ENCODE measurements around the gene PRIMA1.

PRIMA1 gene

GRCh38 chr14:93804654-93805053, 16.4 kb upstream of the PRIMA1 start:
- H3K4me1 Mint-ChIP-seq, result no peaks in the 10 kb centered on the region
- H3K27me3 Mint-ChIP-seq, result peaks cover 9% of the 10 kb centered on the region
- DNase-seq, result no peak
- peaks cover 2% of the 10 kb centered on the region for H3K9me3 Mint-ChIP-seq
- no peak overlapping the region for H3K27ac Mint-ChIP-seq
- no peak overlapping the region for H3K4me3 Mint-ChIP-seq
- no peaks in the 10 kb centered on the region for H3K36me3 Mint-ChIP-seq
- CTCF ChIA-PET, result interaction anchor here (0.9 kb wide), 1 partner anchor 91 kb away, joined by 4 read pairs; no protein-coding TSS in a partner anchor

DNA sequence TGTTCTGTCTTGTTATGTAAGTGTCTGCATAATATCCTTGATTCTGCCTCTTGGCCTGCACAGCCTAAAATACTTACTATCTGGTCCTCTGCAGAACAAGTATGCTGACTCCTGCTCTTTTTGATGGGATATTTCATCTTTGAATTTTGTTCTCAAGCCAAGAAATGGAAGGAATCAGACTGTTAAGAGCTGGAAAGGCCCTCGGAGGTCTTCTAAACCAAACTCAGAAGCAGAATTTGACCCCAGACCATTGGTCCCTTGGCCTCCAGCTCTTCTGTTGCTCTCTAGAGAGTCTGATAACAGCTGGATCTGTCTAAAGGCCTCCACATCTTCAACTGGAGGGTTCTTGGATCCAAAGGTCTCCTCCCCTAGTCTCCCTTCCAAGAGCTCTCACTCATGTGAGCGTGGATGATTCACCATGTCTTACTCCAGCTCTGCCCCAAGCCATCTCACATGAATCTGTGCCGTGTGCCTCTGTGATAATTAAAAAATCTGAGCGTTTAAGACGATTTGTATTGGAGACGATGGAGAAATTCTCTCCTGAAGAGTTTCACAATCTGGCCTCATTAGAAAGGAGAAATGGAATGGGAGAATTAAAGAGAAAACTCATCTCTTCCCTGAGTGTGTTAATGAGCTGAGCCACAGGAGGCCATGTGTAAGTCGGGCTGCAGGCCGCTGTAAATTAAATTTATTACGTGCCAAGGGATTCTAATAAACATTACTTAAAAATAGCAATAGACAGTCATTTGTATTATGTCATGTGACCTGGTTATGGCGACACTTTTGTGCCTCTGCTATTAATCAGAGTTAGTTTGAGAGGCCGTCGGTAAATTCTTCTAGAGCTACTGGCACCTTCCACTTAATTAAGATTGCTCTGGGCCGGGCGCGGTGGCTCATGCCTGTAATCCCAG, 15.4 kb upstream of the PRIMA1 start:
- Mint-ChIP-seq H3K4me3 (no peak overlapping the region), H3K9me3 (no peaks in the 10 kb centered on the region), H3K36me3 (no peaks in the 10 kb centered on the region), H3K27ac (no peak overlapping the region), H3K4me1 (no peaks in the 10 kb centered on the region), H3K27me3 (peaks cover 9% of the 10 kb centered on the region)
- CTCF ChIA-PET, result no interaction called here
- DNase-seq, result no peak

GRCh38 chr14:93799989-93800921, 12.0 kb upstream of the PRIMA1 start:
- Mint-ChIP-seq H3K4me3 (no peak overlapping the region), H3K36me3 (no peaks in the 10 kb centered on the region), H3K27ac (no peak overlapping the region), H3K4me1 (no peaks in the 10 kb centered on the region), H3K9me3 (no peaks in the 10 kb centered on the region), H3K27me3 (peaks cover 16% of the 10 kb centered on the region)
- CTCF ChIA-PET, result interaction anchor here (1.0 kb wide), 1 partner anchor 8 kb away, joined by 3 read pairs; no protein-coding TSS in a partner anchor
- DNase-seq, result no peak

GRCh38 chr14:93799617-93799988, 11.3 kb upstream of the PRIMA1 start:
- Mint-ChIP-seq H3K27ac (no peak overlapping the region), H3K4me1 (no peaks in the 10 kb centered on the region), H3K4me3 (no peak overlapping the region), H3K9me3 (no peaks in the 10 kb centered on the region), H3K27me3 (peaks cover 16% of the 10 kb centered on the region), H3K36me3 (no peaks in the 10 kb centered on the region)
- CTCF ChIA-PET, result interaction anchor here (1.0 kb wide), 1 partner anchor 9 kb away, joined by 3 read pairs; no protein-coding TSS in a partner anchor
- DNase-seq, result no peak

DNA sequence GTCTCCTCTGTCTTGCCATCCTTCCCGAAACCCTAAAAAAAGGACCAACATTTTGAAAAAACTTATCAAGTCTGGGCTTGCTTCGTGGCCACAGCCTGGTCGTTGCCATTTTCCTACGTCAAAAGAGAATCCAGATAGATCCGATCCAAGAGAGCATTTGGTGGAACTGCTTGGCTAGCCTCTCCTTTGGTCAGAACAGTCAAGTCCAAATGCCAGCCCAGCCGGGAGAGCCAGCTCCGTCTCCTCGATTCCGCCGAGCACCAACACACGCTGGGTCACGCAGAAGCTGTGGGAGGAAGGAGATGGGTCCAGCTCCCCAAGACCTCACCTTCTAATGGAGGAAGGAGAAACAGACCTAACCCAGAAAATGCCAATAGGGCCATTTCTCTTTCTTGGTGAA, 9.3 kb upstream of the PRIMA1 start:
- no peaks in the 10 kb centered on the region for H3K4me1 Mint-ChIP-seq
- H3K27me3 Mint-ChIP-seq, result peaks cover 19% of the 10 kb centered on the region
- no peaks in the 10 kb centered on the region for H3K36me3 Mint-ChIP-seq
- CTCF ChIA-PET, result interaction anchor here (1.3 kb wide), 1 partner anchor 22 kb away, joined by 3 read pairs; no protein-coding TSS in a partner anchor
- no peak overlapping the region for H3K4me3 Mint-ChIP-seq
- no peaks in the 10 kb centered on the region for H3K9me3 Mint-ChIP-seq
- no peak overlapping the region for H3K27ac Mint-ChIP-seq
- DNase-seq, result no peak

- no peak overlapping the region for H3K4me3 Mint-ChIP-seq
- no peak for DNase-seq
- H3K27me3 Mint-ChIP-seq, result peaks cover 20% of the 10 kb centered on the region
- no peaks in the 10 kb centered on the region for H3K9me3 Mint-ChIP-seq
- H3K4me1 Mint-ChIP-seq, result no peaks in the 10 kb centered on the region
- CTCF ChIA-PET, result interaction anchor here (1.3 kb wide), 1 partner anchor 23 kb away, joined by 3 read pairs; no protein-coding TSS in a partner anchor
- H3K36me3 Mint-ChIP-seq, result no peaks in the 10 kb centered on the region
- H3K27ac Mint-ChIP-seq, result no peak overlapping the region
These were observed 8.8 kb upstream of the PRIMA1 start for GRCh38 chr14:93797071-93797470.

- H3K4me1 Mint-ChIP-seq, result no peaks in the 10 kb centered on the region
- no peaks in the 10 kb centered on the region for H3K36me3 Mint-ChIP-seq
- H3K27me3 Mint-ChIP-seq, result peaks cover 35% of the 10 kb centered on the region
- H3K27ac Mint-ChIP-seq, result no peak overlapping the region
- CTCF ChIA-PET, result no interaction called here
- no peak for DNase-seq
- H3K4me3 Mint-ChIP-seq, result no peak overlapping the region
- no peaks in the 10 kb centered on the region for H3K9me3 Mint-ChIP-seq
These were observed 6.5 kb upstream of the PRIMA1 start for GRCh38 chr14:93794756-93795155.

DNA sequence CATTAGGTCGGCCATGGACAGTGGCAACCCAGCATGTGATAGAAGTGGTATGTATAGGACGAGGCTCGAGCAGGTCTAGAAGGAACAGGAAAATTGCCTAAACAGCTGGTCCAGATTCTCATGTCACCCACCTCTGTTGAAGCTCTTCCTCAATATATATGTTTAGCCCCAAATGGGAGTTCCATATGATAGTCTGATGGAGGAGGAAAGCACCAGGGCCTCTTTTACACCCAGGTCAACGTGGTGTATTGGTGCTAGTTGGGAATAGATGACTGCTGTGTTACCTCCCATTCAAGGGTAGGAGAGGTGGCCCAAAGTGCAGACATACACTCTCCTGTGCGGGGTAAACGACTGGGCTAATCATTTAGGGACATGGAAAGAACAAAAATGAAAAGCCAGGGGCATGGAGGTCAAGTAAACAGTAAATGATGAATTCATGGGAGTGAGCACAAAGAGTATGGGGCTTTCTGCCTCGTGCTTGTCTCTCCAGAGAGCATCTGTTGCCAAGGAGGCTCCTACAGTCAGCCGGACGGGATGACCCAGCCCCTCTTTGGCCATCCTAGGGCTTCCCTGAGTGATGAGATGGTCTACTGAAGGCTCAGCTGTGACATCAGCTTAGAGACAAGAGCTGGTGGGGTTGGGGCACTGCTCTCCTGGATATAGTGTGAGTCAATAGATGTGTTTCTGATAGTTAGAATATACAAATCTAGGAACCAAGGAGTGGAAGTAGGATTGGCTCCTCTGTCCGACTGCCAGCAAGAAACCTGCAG, 5.5 kb upstream of the PRIMA1 start:
- H3K4me3 Mint-ChIP-seq, result no peak overlapping the region
- no peaks in the 10 kb centered on the region for H3K36me3 Mint-ChIP-seq
- no peaks in the 10 kb centered on the region for H3K4me1 Mint-ChIP-seq
- CTCF ChIA-PET, result no interaction called here
- H3K27ac Mint-ChIP-seq, result no peak overlapping the region
- H3K27me3 Mint-ChIP-seq, result peaks cover 45% of the 10 kb centered on the region
- no peak for DNase-seq
- no peaks in the 10 kb centered on the region for H3K9me3 Mint-ChIP-seq

GRCh38 chr14:93792391-93792790, 4.1 kb upstream of the PRIMA1 start:
- H3K9me3 Mint-ChIP-seq, result no peaks in the 10 kb centered on the region
- DNase-seq, result no peak
- no peak overlapping the region for H3K4me3 Mint-ChIP-seq
- CTCF ChIA-PET, result no interaction called here
- H3K36me3 Mint-ChIP-seq, result no peaks in the 10 kb centered on the region
- no peaks in the 10 kb centered on the region for H3K4me1 Mint-ChIP-seq
- no peak overlapping the region for H3K27ac Mint-ChIP-seq
- peaks cover 53% of the 10 kb centered on the region for H3K27me3 Mint-ChIP-seq

DNA sequence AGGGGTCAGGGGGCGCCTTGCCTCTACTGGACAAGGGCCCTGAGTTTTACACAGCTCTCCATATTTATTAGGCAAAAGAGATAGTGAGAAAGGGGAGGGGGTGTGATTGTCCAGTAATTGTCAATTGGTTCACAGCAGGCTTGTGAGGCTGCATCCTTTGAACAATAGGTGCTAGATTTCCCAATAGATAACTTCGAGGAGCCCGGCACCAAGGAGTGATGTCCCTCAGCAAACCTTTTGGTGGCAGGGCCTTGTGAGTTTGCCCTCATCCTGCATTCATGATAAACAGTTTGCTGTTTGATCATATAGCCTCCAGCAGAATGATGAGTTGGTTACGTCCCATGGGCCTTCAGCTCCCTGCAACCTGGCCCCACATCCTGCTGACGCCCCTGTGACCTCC, 2.7 kb upstream of the PRIMA1 start:
- no peaks in the 10 kb centered on the region for H3K4me1 Mint-ChIP-seq
- H3K27me3 Mint-ChIP-seq, result peaks cover 64% of the 10 kb centered on the region
- no peaks in the 10 kb centered on the region for H3K9me3 Mint-ChIP-seq
- DNase-seq, result no peak
- no peak overlapping the region for H3K27ac Mint-ChIP-seq
- no peaks in the 10 kb centered on the region for H3K36me3 Mint-ChIP-seq
- CTCF ChIA-PET, result interaction anchor here (1.0 kb wide), 1 partner anchor 12 kb away, joined by 3 read pairs; no protein-coding TSS in a partner anchor
- no peak overlapping the region for H3K4me3 Mint-ChIP-seq

DNA sequence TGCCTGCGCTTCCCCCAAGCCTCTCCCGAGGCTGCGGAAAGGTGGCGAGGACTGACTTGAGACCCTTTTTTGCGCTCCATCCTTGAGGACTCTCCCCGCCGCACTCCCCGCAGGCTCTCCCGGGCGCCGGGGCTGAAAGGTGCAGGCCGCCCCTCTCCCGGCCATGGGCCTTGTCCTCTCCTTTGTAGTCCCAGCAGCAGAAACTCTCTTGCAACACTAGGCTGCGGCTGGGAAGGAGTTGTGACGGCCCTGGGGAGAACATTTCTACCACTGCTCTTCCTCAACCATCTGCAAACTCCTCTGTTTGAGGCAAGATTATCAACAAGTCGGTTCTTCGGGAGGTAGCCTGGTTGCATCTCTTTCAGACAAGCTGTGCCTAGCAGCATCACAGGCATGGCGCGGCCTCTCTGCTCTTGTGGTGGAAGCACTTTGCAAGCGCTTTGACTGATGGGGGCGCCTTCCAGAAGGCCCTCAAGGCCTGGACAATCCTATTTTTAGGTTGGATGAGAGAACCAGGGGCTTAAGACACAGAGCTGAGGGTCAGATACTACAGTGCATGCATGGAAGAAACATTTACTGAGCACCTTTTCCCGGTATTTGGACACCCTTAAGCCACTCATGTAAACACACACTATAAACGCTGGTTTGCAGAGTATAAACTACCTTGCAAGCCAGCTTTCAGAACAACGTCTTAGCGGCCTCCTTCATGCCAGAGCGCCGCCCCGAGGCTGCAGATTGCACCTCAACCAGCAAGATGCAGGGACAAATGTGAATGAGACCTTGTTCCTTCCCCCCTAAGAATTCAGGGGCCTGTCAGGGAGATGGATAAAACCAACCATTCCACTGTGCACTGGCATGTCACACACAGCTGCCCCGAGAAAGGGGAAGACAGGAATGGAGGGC, 1.2 kb upstream of the PRIMA1 start:
- DNase-seq, result no peak
- H3K9me3 Mint-ChIP-seq, result no peaks in the 10 kb centered on the region
- peaks cover 72% of the 10 kb centered on the region for H3K27me3 Mint-ChIP-seq
- H3K27ac Mint-ChIP-seq, result no peak overlapping the region
- no peaks in the 10 kb centered on the region for H3K4me1 Mint-ChIP-seq
- H3K4me3 Mint-ChIP-seq, result no peak overlapping the region
- CTCF ChIA-PET, result no interaction called here
- no peaks in the 10 kb centered on the region for H3K36me3 Mint-ChIP-seq

DNA sequence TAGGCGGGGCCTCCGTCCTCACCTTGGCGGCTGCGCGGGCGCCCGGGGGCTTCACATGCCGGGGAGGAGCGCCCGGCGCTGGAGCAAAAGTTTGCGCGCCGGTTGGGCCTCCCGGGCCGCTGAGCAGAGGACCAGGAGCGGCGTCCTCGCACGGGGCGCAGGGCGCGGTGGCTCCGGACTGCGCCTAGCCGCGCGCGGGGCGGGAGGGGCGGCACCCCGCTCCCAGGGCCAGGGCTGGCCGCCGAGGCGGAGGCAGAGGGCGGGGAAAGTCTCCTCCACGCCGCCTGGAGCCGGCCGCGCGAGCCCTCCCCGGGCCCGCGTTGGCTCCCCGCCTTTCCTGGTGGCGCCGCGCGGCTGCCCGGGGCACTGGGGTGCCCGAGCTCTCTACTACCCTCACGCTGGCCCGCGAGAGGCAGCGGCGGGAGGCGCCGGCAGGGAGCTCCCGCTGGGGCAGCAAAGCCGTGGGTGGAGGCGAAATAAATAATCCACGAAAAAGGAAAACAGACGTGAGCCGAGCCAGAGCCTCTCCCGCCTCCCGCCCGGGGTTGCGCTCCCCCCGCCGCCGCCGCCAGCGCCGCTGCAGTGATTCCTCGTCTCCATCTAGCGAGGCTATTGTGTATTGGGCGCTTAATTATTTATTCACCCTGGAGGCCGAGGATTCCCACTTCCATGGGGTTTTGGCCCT, 400 bp upstream of the PRIMA1 start:
- peaks cover 77% of the 10 kb centered on the region for H3K27me3 Mint-ChIP-seq
- no peaks in the 10 kb centered on the region for H3K9me3 Mint-ChIP-seq
- no peak overlapping the region for H3K27ac Mint-ChIP-seq
- no peaks in the 10 kb centered on the region for H3K36me3 Mint-ChIP-seq
- CTCF ChIA-PET, result no interaction called here
- no peak for DNase-seq
- no peak overlapping the region for H3K4me3 Mint-ChIP-seq
- no peaks in the 10 kb centered on the region for H3K4me1 Mint-ChIP-seq

Data from activated naive CD4-positive, alpha-beta T cell treated with anti-CD3 and anti-CD28 coated beads, Interleukin-2, amount 10 ng/mL, durations not matched to agents 7 days and 5 days (primary cell).